ENCODE measurements around the gene APBA3. TPM values are rescaled to one million over a fixed set of nuclear protein-coding genes. Genes with fewer than 3 reads are reported as not detected.

The APBA3 gene
- total and polyA plus RNA-seq, 9 of the 15 experiments (the other 6 are each of a cell fraction or from before 2014, with no cell fraction given): 0.10 to 29.5 (median 11.5) TPM

GRCh38 chr19:3710265-3710812 lies 51.2 kb downstream of the APBA3 start (continued):
- TF ChIP-seq ATF6 (CRISPR knock-in tag; IDR thresholded peaks at IDR 0.05): no peak
- no peak for TF ChIP-seq BMI1 (IDR thresholded peaks at IDR 0.05; ENCODE audit: low read length)
- TF ChIP-seq E2F3 (CRISPR knock-in tag; IDR thresholded peaks at IDR 0.05): no peak
- peak; percentile 57 for TF ChIP-seq ARID1B (IDR thresholded peaks at IDR 0.05)
- TF ChIP-seq SIRT6 (IDR thresholded peaks at IDR 0.05; ENCODE audit: low read depth, low read length): no peak
- no peak for TF ChIP-seq DNMT1 (IDR thresholded peaks at IDR 0.05)
- TF ChIP-seq ZNF518B (CRISPR knock-in tag; IDR thresholded peaks at IDR 0.05): no peak
